NCI-H446 treated with DMSO at 0.1 percent for 48 hours (cell line): ENCODE results near the gene ACTN2.

Source experiments
- DNase-seq: peaks from one replicate; lab custom pipeline; 2025; lab: John Stamatoyannopoulos, UW

ACTN2 gene

DNA sequence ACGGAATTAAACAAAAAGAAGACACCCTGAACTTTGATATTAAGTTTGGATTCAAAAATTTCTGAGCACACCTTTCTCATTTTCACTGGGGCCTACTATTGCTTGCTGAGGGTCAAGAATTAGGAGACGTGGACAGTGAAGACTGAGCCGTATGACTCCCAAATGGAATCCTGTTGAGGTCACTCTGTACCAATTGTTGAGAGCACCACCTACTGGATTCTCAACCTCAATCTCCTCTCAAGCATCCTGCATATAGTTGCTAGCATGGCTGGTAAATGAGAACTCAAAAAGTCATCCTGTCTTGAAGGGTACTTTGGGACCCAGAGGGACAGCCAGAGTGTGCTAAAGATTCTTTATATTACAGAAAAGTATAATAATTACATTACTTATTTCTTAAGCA lies 88.6 kb downstream of the ACTN2 start:
- DNase-seq = no peak

DNA sequence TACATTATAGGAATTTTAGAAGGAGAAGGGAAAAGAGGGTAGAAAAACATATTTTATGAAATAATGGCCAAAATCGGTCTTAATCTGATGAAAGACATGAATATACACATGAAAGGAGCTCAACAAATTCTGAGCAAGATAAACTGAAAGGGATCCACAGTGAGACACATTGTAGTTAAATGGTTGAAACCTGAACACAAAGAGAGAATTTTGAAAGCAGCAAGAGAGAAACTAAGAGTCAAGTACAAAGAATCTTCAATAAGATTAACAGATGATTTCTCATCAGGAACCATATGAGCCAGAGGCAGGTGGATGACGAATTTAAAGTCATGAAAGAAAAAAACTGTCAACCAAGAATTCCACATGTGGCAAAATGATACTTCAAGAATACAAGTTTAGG lies 93.0 kb downstream of the ACTN2 start:
- no peak for DNase-seq

DNA sequence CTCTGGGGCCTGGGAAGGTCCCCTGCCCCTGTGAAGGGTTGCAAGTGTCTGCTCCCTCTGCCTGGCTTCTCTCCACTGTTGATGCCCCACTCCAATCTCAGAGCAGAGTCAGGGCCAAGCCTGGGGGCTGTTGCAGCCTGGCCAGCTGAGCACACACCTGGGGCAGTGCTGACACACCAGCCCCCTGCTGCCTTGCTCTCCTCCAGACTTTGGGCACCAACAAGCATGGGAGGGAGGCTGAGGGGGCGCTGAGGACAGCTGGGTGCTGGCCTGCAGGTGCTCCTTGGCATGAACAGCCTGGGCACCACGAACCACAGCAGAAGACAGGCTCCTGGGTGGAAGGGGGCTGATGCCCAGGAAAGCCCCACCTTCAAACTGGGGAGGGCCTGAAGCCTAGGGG lies 99.2 kb downstream of the ACTN2 start:
- no peak for DNase-seq

DNA sequence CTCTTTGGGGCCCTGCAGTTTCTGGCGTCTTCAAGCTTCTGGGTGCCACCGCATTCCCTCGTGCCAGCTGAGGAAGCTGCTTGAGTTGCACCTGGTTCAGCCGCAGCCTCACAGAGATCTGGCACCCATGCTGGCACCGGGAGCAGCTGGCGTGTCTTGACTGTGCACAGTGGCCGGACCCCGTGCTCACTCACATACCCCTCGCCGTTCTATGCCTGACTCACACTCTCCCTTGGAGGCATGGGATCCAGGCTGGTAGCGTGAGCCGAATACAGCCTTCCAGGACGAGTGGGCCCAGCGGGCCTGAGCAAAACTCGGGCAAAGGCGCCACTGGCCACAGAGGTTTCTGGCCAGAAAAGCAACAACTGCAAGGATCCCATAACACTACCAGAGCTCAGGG lies 100.2 kb downstream of the ACTN2 start:
- DNase-seq = no peak

DNA sequence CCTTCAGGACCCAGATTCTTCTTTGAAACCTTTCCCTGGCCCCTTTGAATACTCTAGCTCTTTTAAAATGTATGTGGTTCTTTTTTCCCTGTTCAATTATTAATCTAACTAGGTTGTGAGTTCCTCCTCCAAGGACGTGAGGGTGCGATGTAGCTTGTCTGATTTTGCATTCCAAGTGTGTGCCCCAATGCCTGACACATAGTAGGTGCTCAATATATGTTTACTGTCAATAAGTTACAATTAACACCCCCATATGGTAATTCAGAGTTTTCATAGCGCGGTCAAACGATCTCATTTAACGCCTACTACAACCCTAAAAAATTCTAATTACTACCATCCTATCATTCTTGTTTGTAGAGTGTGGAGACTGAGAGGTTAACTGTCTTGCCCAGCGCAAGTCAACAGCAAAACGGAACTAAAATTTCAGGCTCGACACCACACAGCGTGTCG lies 108.3 kb downstream of the ACTN2 start:
- DNase-seq = no peak

DNA sequence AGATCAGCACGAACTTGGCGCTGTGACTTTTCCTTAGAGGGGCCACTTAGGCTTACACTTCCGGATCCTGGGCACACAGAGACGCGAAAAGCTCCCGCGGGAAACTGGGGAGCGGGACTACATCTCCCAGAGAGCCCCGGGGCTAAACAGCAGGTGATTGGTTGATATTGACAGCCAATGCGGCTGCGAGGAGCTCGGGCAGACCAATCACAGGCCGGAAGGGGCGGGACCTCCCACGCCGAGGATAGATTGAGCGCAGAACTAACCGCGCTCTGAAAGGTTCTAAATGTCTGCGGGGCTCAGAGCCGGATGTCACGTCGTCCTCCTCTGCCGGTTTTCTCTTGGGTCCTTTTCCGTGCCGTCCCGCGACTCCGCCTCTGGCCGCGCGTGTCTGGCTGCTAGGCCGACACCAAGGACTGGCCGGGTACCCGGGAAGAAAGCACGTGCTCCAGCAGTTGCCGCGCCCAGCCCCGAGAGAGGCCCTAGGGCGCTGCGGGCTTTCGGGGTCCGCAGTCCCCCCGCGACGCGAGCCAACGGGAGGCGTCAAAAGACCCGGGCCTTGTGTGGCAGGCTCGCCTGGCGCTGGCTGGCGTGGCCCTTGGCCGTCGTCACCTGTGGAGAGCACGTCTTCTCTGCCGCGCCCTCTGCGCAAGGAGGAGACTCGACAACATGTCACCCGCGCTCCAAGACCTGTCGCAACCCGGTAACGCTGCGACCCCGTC lies 108.9 kb downstream of the ACTN2 start, which contains the start of gene MTR:
TSS of gene MTR (plus strand) at position 258 of the 722 bp plus-strand sequence. CDS start at position 670, 412 bp downstream.
- peak; percentile 99 for DNase-seq

DNA sequence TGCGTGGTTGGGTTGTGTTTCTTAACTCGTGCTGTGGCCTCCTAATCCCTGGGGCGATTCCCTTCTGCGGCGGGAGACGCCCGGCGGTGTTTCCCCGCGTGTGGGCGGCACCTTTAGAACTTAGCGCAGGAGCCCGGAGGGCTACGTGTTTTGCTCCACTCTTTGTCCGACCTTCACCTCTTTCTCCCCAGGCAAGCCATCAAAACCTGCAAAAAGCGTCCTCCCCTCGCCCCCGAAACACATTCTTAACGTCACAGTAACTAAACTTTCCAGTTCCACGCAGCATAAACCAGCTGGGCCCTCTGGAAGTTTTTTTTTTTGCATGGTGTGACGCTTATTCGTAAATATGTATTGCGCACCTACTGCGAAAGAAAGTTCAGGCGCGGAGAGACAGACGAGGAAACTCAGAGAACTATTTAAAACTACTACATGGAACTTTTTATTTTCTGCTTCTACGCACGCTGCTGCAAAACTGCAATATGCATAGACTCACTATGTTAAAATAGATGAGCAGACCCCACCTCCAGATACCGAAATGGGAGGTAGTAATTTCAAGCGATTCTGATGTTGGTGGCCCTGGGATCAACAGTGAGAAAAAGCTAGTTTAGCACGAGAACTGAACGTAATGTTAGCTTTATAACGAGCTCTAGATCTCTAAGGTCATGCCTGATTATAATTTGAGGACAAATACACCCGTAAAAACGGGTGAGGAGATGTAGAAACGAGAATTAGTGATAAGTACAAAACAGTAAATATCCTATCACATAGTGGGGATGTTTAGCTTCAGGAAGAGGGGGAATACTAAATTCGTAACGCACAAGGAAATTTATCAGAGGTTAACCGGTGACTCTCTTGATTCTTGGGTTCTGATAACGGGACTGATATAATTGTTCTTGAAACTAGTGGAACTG lies 109.7 kb downstream of the ACTN2 start:
- no peak for DNase-seq

DNA sequence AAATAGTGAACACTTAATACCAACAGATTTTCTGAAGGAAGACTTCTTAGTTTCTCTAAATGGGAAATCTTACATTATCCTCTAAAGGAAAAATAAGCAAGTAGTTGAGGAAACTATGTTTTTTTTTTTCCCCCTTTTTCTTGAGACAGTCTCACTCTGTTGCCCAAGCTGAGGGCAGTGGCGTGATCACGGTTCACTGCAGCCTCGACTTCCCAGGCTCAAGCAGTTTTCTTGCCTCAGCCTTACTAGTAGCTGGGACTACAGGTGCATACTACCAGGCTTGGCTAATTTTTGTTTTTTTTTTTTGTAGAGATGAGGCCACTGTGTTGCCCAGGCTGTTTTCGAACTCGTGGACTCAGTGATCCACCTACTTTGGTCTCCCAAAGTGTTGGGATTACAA lies 112.7 kb downstream of the ACTN2 start:
- no peak for DNase-seq

DNA sequence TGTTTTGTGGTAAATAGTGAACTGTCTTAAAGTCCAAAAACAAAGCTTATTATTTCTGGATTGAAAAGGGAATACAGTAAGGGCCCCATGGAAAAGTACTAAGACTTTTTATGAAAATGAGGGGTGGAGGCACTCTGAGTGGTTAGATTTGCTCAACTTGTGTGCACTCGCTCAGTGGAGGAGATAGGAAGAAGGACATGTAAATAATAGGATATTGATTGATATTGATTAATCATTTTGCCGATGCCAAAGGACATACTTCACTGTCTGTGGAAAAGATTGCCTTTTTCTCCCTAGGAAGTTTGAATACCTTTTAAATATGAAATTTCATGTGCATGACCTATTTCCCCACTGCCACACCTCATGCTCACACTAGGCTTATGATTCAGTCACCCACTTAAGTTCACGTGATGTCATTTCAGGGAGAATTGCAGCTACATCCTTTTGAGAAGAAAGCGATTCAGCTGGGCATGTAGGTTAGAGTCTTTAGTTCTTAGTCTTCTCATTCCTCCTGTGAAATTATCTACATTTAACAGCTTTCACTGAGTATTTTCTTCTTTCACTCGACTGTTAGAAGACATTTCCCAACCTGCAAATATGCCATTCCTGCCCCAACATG lies 113.8 kb downstream of the ACTN2 start:
- DNase-seq = no peak

DNA sequence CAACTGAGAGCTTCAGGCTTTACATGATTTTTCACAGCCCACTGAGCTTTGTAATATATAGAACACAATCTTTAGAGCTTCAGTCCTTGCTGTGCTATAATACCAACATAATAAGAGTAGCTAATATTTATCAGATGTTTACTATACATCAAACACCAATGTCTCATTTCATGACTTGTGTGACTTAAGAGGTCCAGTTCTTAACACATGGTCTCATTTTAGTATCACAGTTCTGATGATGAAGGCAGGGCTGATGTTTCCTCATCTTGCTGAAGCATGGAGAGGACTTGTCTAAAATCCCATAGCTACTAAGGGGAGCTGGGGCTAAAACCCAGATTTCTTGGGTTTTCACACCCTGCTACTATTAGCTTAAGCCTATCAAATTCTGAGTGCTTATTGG lies 114.3 kb downstream of the ACTN2 start:
- no peak for DNase-seq

DNA sequence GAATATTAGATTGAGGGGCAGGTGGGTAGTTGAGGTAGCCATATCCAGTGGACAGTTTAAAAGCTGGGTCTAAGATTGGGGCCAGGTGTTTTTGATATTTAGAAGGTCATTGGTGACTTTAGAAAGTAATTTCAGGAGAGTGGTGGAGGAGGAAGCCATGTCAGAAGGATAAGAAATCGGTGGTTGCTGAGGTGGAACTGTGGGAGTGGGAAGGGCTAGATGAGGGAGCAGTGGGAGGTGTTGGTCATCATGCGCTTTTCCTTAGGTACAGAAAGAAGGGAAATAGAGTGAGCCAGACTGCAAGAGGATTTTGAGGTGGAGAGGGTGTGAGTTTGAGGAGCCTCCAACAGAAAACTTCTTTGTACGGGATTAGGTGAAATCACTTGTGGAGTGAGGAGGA lies 116.0 kb downstream of the ACTN2 start:
- no peak for DNase-seq

DNA sequence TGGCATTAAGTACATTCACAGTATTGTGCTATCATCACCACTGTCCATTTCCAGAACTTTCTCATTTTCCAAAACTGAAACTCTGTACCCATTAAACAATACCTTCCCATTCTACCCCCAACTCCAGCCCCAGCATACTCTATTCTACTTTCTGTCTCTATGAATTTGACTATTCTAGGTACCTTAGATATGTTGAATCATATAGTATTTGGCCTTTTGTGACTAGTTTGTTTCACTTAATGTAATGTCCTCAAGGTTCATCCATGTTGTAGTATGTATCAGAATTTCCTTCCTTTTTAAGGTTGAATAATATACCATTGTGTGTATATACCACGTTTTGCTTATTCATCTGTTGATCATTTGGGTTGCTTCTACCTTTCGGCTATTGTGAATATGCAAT lies 120.3 kb downstream of the ACTN2 start:
- no peak for DNase-seq

DNA sequence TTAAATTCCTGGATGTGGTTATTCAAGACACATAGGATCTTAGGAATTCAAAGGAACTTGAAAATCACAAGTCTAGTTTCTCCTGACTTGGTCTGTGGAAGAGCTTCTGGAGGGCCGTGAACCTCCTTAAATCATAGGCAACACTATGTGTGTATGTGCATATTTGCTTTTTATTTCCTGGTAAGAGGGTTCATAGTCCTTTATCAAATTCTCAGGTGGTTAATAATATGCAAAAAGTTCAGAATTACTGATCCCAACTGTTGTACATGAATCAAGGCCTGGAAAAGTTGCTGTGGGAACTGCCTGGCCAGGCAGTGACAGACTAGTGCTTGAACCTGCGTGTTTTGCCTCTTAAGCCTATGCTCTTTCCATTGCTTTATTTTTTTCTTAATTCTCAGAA lies 121.7 kb downstream of the ACTN2 start:
- DNase-seq = no peak

DNA sequence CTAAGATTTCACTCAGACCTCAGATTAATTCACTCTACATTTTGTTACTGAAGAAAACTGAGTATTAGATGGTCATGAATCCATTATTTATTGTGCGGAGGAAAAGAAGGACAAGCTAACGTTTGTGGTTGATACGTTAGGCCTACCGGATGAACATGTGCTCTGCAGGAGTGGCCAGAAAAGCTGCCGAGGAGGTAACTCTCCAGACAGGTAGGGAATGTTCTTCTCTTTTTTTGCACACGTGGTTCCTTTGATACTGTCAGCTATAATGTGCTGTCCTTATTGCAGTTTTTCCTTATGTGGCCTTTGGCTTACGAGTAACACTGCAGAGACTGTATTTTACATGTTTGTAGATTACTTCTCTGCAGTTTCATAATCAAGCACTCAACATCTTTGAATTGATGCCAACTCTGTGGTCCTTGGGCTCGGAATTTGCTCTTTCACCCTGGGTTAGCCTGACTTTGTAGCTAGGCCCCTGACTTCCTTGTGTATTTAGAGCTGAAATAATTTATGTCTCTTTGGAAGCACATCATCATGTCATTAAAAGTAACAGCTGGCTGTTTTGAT lies 122.3 kb downstream of the ACTN2 start:
- DNase-seq = peak; percentile 30

DNA sequence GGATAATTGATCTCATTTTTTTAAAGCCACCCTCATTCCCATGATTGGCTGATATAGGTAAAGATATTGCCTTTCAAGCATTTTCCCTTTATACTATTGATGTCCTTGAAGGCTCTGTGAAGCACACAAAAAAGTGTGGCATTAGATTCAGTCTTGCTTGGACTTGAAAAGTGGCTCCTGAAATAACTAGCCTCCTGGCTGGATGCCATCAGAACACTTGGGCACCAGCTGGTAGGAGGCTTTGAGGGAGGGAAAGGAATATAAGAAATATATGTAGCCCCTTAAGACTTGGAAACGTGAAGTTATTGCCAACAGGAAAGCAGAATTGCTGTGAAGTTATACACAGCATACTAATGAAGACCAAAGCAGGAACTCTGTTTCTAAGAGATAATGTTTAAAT lies 122.8 kb downstream of the ACTN2 start:
- DNase-seq = peak; percentile 30

DNA sequence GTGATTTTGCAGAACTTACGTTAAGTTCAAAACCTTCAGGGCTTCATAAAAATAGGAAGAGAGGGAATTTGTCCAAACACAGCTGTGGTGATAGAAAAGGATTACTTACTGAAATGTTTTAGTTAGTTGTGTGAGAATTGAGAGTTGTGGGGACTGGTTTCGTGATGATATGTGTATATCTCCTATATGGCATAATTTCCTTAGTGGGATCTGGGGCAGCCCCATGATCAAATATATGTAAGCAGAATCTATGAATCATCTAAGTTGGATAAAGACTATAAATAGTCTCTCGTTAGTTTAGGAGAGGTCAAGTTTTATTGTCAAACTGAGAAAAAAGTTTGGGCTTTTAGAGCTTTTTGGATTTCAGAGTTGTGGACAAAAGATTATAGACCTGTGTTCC lies 123.7 kb downstream of the ACTN2 start:
- no peak for DNase-seq

DNA sequence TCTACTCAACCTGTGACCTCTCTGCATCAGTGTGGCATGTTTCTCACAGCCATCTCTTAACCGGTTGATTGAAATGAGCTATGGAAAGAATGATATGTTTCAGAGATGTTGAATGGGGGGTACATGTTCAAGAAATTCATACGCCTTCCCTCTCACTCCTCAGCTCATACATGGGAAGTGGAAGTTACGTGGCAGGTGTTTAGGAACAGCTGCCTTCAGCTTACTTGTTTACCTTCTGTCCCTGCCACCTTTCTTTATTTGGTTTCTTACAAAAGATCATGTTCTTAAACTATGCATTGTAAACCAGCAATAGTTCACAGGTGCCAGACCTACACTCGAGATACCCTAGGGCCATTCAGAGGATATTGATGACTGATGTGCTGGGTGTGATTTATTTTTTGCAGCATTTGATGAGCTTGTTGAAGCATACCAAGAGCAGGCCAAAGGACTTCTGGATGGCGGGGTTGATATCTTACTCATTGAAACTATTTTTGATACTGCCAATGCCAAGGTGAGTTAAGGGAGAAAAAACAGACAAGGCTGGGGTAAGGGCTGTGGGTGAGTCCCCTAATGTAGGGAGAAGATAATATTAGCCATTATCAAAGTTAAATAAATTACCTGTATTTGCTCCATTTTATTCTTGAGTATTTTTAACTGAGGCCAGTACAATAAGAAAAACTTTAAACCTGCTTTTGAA lies 126.2 kb downstream of the ACTN2 start:
- DNase-seq = no peak
